K562 (cell line): ENCODE data around the gene LY6G5B. TPM values are rescaled to one million over a fixed set of nuclear protein-coding genes. Genes with fewer than 3 reads are reported as not detected.

Source experiments
- ATAC-seq: fragments of 200-7000 bp; cut with Tn5 transposase; 3 replicates; pipeline ENCODE4 v1.9.1; 2020; ENCODE audit warnings: moderate library complexity
- BruUV-seq: library from RNA; stranded (reverse); fragments of 400-500 nt; replicated peaks from 2 replicates; lab custom pipeline; 2021; lab: Mats Ljungman, UMichigan
- CTCF ChIA-PET: fragments of 300-600 bp; formaldehyde crosslinking; extraction: SDS; loops from one replicate; lab custom pipeline; 2021; ENCODE audit warnings: low intra/inter-chr PET ratio; lab: Yijun Ruan, JAX
- POLR2A ChIA-PET: fragments of 300-600, 350-650 bp; sonication (Branson Sonifier 250); formaldehyde crosslinking; extraction: SDS; loops from one replicate; lab custom pipeline; 2021; ENCODE audit warnings: antibody characterized with exemption, inconsistent platforms; lab: Yijun Ruan, JAX
- DNase-seq, 4 experiments: peaks; one replicate each; pipeline versions ENCODE4 v3.0.0 to v3.0.0-alpha.2; 2011 to 2018; ENCODE audit warnings: low spot score in 3 of 4, mixed read lengths in 3 of 4; ENCODE audit errors: extremely low read depth in 1 of 4
- FAIRE-seq: peaks from 2 replicates; lab custom pipeline; 2011; peaks lifted over from hg19 to GRCh38; lab: Jason Lieb, UNC
- H2AFZ ChIP-seq: 2 replicates; pipeline ENCODE4 v1.6.0; 2011; ENCODE audit warnings: low read depth, low read length, control low read depth, inconsistent platforms
- H3K27ac ChIP-seq: fragments of 200-600 bp; 3 replicates; pipeline ENCODE4 v1.8.0; 2011; ENCODE audit warnings: low read depth, mild to moderate bottlenecking, control low read depth, inconsistent platforms, low read length, moderate library complexity, mixed read lengths; ENCODE audit errors: extremely low read depth
- H3K27me3 ChIP-seq, 2 experiments: fragments of 300-600 bp in 1 of 2; 2 replicates in 1 of 2; 3 replicates in 1 of 2; pipeline versions ENCODE4 v1.6.0 to v1.8.0; 2011; ENCODE audit warnings: inconsistent platforms in 2 of 2, low read length in 2 of 2, mild to moderate bottlenecking in 1 of 2, mixed read lengths in 1 of 2, moderate library complexity in 1 of 2; ENCODE audit not compliant: control insufficient read depth in 2 of 2, insufficient read depth in 2 of 2
- H3K36me3 ChIP-seq: fragments of 300-600 bp; 3 replicates; pipeline ENCODE4 v1.8.0; 2011; ENCODE audit warnings: mild to moderate bottlenecking, low read length, inconsistent platforms; ENCODE audit not compliant: control insufficient read depth, insufficient read depth
- H3K4me1 ChIP-seq, 2 experiments: fragments of 200-600 bp in 1 of 2; replicated peaks in 1 of 2; 2 replicates in 1 of 2; 3 replicates in 1 of 2; pipeline versions ENCODE4 v1.5.1 to v1.8.0; 2011; ENCODE audit warnings: inconsistent platforms in 2 of 2, low read length in 2 of 2, mild to moderate bottlenecking in 1 of 2, mixed read lengths in 1 of 2, moderate library complexity in 1 of 2; ENCODE audit not compliant: control insufficient read depth in 2 of 2, insufficient read depth in 2 of 2
- H3K4me2 ChIP-seq: 2 replicates; pipeline ENCODE4 v1.6.1; 2011; ENCODE audit warnings: low read length, control low read depth, inconsistent platforms, mixed read lengths; ENCODE audit not compliant: insufficient read depth
- H3K4me3 ChIP-seq: fragments of 200-600 bp; sonication (generic), shearing (Covaris generic); 2 replicates; pipeline ENCODE4 v1.5.1; 2016; ENCODE audit warnings: control low read depth, inconsistent platforms
- H3K79me2 ChIP-seq: fragments of 200-600 bp; 3 replicates; pipeline ENCODE4 v1.8.0; 2011; ENCODE audit warnings: low read length, inconsistent platforms; ENCODE audit not compliant: control insufficient read depth, insufficient read depth
- H3K9ac ChIP-seq, 2 experiments: 2 replicates each; pipeline versions ENCODE4 v1.6.0 to v1.6.1; 2011; ENCODE audit warnings: low read depth in 2 of 2, low read length in 2 of 2, control low read depth in 1 of 2, inconsistent platforms in 1 of 2, mild to moderate bottlenecking in 1 of 2, mixed read lengths in 1 of 2; ENCODE audit not compliant: insufficient read depth in 1 of 2
- H3K9me1 ChIP-seq: one replicate; pipeline ENCODE4 v1.6.0; 2011; ENCODE audit warnings: inconsistent platforms, mild to moderate bottlenecking, low read length, moderate library complexity; ENCODE audit not compliant: control insufficient read depth, insufficient read depth
- H3K9me3 ChIP-seq: replicated peaks from 2 replicates; pipeline ENCODE4 v1.5.1; 2011; ENCODE audit warnings: low read depth, low read length, inconsistent platforms; ENCODE audit not compliant: control insufficient read depth, insufficient read depth
- H4K20me1 ChIP-seq: replicated peaks from 2 replicates; pipeline ENCODE4 v1.6.1; 2011; ENCODE audit warnings: low read length, inconsistent platforms, mixed read lengths; ENCODE audit not compliant: control insufficient read depth, insufficient read depth
- BCOR ChIP-seq: fragments of 450-650 bp; IDR thresholded peaks from 2 replicates; pipeline ENCODE4 v1.6.1; 2016
- MED1 ChIP-seq: sonication (generic); formaldehyde crosslinking; IDR thresholded peaks from 2 replicates; pipeline ENCODE4 v1.8.1; 2023; ENCODE audit warnings: missing genetic modification reagents, borderline replicate concordance
- POLR2AphosphoS5 ChIP-seq: IDR thresholded peaks from 2 replicates; pipeline ENCODE4 v1.6.1; 2011; ENCODE audit warnings: mild to moderate bottlenecking, low read depth, low read length, moderate library complexity; ENCODE audit not compliant: control insufficient read depth, insufficient read depth
- POLR2G ChIP-seq: fragments of 200-400 bp; formaldehyde crosslinking; IDR thresholded peaks from 2 replicates; pipeline ENCODE4 v1.6.1; 2017; ENCODE audit warnings: low read depth, mild to moderate bottlenecking, antibody characterized with exemption, low read length, moderate library complexity
- RBFOX2 ChIP-seq: fragments of 200-400 bp; formaldehyde crosslinking; IDR thresholded peaks from 2 replicates; pipeline ENCODE4 v1.6.1; 2017; ENCODE audit warnings: low read depth, mild to moderate bottlenecking, low read length, moderate library complexity
- RBM22 ChIP-seq: fragments of 200-400 bp; formaldehyde crosslinking; IDR thresholded peaks from 2 replicates; pipeline ENCODE4 v1.6.1; 2018; ENCODE audit warnings: low read length, low read depth; ENCODE audit not compliant: poor library complexity, severe bottlenecking
- STAT5B ChIP-seq: fragments of 250-450 bp; sonication (Bioruptor Pico); IDR thresholded peaks from 2 replicates; pipeline ENCODE4 v1.8.0; 2021; ENCODE audit warnings: mild to moderate bottlenecking, inconsistent platforms
- ZNF511 ChIP-seq: sonication (generic); formaldehyde crosslinking; IDR thresholded peaks from 2 replicates; pipeline ENCODE4 v1.8.0; 2022; ENCODE audit warnings: mild to moderate bottlenecking, missing genetic modification reagents
- ZNF785 ChIP-seq: fragments of 250-450 bp; sonication (Bioruptor Pico); IDR thresholded peaks from 2 replicates; pipeline ENCODE4 v1.4.0; 2020; ENCODE audit warnings: mild to moderate bottlenecking
- WGBS: fragments of 100-300 bp; shearing (Covaris generic); methylation state at CpG from one replicate; pipeline ENCODE4 v1.1.6; 2016; ENCODE audit warnings: low coverage, mixed read lengths; ENCODE audit not compliant: insufficient coverage; ENCODE audit errors: missing lambda C conversion rate; 5-methylcytosine and 5-hydroxymethylcytosine counted together
- in situ Hi-C: fragments of 300-500 bp; cut with MboI; formaldehyde crosslinking; loops from 4 replicates; pipeline ENCODE4 v1.15.0; 2018; ENCODE audit warnings: inconsistent platforms, mixed read lengths
- intact Hi-C: fragments of 100-400 bp; cut with micrococcal nuclease; formaldehyde crosslinking; loops from 2 replicates; pipeline ENCODE4 v1.14.2; 2022
- polyA plus RNA-seq, 8 experiments: library from polyadenylated mRNA; depleted of rRNA in 4 of 8; stranded (reverse) in 5 of 8; unstranded in 3 of 8; fragments of >200 nt; fragmentation: Nextera tagmentation in 2 of 8; fragmentation: Illumina TruSeq in 1 of 8; extraction: Ambion mirVana in 2 of 8; extraction: Trizol in 1 of 8; gene quantifications; 2 replicates each; pipeline versions ENCODE4 v1.2.1 to v1.2.3, GENCODE V29; 2011 to 2014; ENCODE audit warnings: inconsistent platforms in 1 of 8, missing spikeins in 1 of 8
- total RNA-seq, 7 experiments: library from RNA; depleted of rRNA in 6 of 7; stranded (reverse); fragments of >200 nt in 6 of 7; fragmentation: Illumina TruSeq in 2 of 7; extraction: Trizol in 2 of 7; gene quantifications; 2 replicates each; pipeline versions ENCODE4 v1.2.1 to v1.2.3, GENCODE V29; 2011 to 2021; ENCODE audit warnings: low replicate concordance in 1 of 7

LY6G5B gene
- total and polyA plus RNA-seq, 9 of the 15 experiments (the other 6 are each of a cell fraction or from before 2014, with no cell fraction given): 6.0 to 27.0 (median 7.5) TPM

- intact Hi-C loops: no loop called here
- no peak overlapping the region for H3K4me3 ChIP-seq
- no TSS peak for BruUV-seq
Measured at GRCh38 chr6:31643818-31644454, 25.8 kb upstream of the LY6G5B start.

GRCh38 chr6:31645325-31645724 lies 24.5 kb upstream of the LY6G5B start:
- CTCF ChIA-PET: no interaction called here
- no TSS peak for BruUV-seq
- POLR2A ChIA-PET: interaction anchor here (0.6 to 11.9 kb wide), 7 partner anchors 7 to 107 kb away, joined by 3 to 190 read pairs (median 4); partner anchors contain the start of genes APOM and BAG6
- TF ChIP-seq RBFOX2 (peak; percentile 42), ZNF511 (CRISPR knock-in tag) (no peak), POLR2AphosphoS5 (peak; percentile 12; the same call in 1 of the 2 replicates), POLR2G (peak; percentile 46; the same call in 1 of the 2 replicates), BCOR (no peak)
- TF ChIP-seq, all 486 proteins: peak for 3
- H3K36me3 ChIP-seq: peaks cover 95% of the 10 kb centered on the region
- H4K20me1 ChIP-seq: no peaks in the 10 kb centered on the region
- H3K79me2 ChIP-seq: peaks cover 20% of the 10 kb centered on the region
- peak overlapping the region in 1 of 2 experiments; percentile 11; a peak in 1 of 4 replicates for H3K9ac ChIP-seq
- H2AFZ ChIP-seq: no peak overlapping the region
- H3K27ac ChIP-seq: no peak overlapping the region
- intact Hi-C loops (no loop called here), in situ Hi-C loops (no loop called here)
- H3K4me2 ChIP-seq: no peak overlapping the region
- WGBS: 92% methylated on average over 9 of the region's 9 CpGs
- no peaks in the 10 kb centered on the region for H3K9me1 ChIP-seq
- H3K4me3 ChIP-seq: no peak overlapping the region
- H3K27me3 ChIP-seq: no peaks in the 10 kb centered on the region
- DNase-seq (no peak), ATAC-seq (no peak), FAIRE-seq (no peak)
- H3K4me1 ChIP-seq: peaks cover 0 to 5% of the 10 kb centered on the region in 2 experiments; a peak in 1 of 5 replicates
- no peaks in the 10 kb centered on the region for H3K9me3 ChIP-seq

More at GRCh38 chr6:31643818-31644454, 25.8 kb upstream of the LY6G5B start:
- H3K9me1 ChIP-seq: no peaks in the 10 kb centered on the region
- 92% methylated on average over 13 of the region's 17 CpGs for WGBS
- no peak overlapping the region for H2AFZ ChIP-seq
- no peaks in the 10 kb centered on the region for H3K27me3 ChIP-seq
- no peak for DNase-seq
- CTCF ChIA-PET: no interaction called here
- no peak overlapping the region for H3K4me2 ChIP-seq
- peaks cover 6% of the 10 kb centered on the region; the same call in 1 of the 3 replicates for H3K79me2 ChIP-seq
- no peaks in the 10 kb centered on the region for H4K20me1 ChIP-seq
- no peak for TF ChIP-seq MED1 (CRISPR knock-in tag)
- no peak for TF ChIP-seq ZNF785 (CRISPR knock-in tag)
- peak; percentile 73 for TF ChIP-seq RBM22
- no peak for TF ChIP-seq STAT5B (CRISPR knock-in tag)
- TF ChIP-seq POLR2G: peak; percentile 60
- TF ChIP-seq RBFOX2: peak; percentile 66
- no peak for FAIRE-seq
- POLR2A ChIA-PET: interaction anchor here (0.6 to 11.9 kb wide), 6 partner anchors 8 to 105 kb away, joined by 3 to 190 read pairs (median 3); partner anchors contain the start of genes APOM and BAG6
- peaks cover 95% of the 10 kb centered on the region for H3K36me3 ChIP-seq
- H3K9me3 ChIP-seq: no peaks in the 10 kb centered on the region
- peak overlapping the region in 1 of 2 experiments; percentile 6; a peak in 1 of 4 replicates for H3K9ac ChIP-seq
- no peak overlapping the region for H3K27ac ChIP-seq
- no peak for ATAC-seq
- peaks cover 0 to 5% of the 10 kb centered on the region in 2 experiments; a peak in 1 of 5 replicates for H3K4me1 ChIP-seq
- in situ Hi-C loops: no loop called here
